Raji (cell line): ENCODE results near the gene FERMT2.

ENCODE experiments used
- POLR2A ChIP-seq: IDR thresholded peaks from 2 replicates; pipeline ENCODE4 v1.6.1; 2011; ENCODE audit warnings: low read depth, low read length, control low read depth; ENCODE audit not compliant: insufficient read depth

FERMT2 gene

DNA sequence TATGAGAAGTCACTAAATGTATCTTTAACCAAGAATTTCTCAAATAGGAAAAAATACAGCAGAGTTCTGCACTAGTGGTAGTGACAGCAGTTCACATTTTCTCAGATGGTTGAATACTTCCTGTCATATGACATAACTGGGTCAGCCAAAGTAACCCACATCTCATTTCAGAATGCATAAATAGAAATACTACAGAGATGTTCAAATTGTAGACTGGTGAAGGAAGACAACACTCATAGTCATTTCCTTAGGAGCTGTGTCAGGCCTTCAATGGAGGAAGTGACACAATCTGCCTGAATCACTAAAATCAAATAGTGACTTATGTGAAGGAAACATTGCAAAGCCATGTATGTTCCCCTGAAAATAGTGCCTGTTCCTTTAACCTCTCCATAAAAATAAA lies 32.4 kb downstream of the FERMT2 start:
- TF ChIP-seq POLR2A, result no peak

DNA sequence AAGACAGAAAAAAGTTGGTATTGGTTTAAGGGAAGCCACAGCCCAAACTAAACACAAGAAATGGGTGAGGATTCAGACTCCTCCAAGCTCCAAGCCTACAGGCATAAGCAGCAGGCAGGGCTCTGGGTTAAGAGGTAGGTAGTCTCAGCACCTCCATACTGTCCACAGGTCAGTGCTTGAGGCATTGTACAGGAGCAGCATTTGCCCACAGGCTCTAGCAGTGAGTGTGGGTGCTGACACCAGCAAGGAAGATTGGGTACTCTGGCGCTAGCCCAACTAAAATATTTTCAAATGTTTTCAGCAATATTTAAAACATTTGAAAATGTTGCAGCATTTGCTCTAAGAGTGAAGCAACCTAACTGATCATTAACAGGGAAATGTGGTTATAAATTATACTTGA lies 33.1 kb downstream of the FERMT2 start:
- TF ChIP-seq POLR2A, result no peak

DNA sequence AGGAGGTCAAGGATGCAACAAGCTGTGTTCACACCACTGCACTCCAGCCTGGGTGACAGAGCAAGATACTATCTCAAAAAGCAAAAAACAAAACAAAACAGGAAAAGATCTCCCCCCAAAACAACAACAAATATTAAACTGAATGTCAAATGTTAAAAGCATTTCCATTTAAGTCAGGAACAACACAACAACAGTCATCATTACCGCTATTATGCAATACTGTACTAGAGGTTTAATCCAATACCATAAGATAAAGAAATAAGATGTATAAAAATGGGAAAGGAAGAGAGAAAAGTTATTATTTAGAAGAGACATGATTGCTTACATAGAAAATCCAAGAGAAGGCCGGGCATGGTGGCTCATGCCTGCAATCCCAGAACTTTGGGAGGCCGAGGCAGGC lies 36.6 kb downstream of the FERMT2 start:
- TF ChIP-seq POLR2A, result no peak

DNA sequence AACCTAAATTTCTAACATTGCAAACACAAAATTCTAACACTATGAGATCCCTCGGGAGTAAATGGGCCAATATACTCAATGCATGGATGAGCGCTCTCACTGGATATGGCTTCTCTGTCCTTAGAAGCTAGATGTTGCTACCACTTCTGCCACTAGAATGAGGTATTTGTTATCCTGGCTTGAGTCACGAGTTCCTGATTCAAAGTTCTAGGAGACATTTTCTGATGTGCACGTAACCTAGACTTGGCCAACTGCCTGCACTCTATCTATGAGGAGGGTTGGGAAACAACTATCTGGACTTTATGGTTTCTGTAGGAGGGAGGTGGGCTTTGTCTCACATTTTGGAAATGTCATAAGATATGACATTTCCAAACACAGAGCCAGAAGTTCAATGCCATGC lies 37.6 kb downstream of the FERMT2 start:
- no peak for TF ChIP-seq POLR2A

DNA sequence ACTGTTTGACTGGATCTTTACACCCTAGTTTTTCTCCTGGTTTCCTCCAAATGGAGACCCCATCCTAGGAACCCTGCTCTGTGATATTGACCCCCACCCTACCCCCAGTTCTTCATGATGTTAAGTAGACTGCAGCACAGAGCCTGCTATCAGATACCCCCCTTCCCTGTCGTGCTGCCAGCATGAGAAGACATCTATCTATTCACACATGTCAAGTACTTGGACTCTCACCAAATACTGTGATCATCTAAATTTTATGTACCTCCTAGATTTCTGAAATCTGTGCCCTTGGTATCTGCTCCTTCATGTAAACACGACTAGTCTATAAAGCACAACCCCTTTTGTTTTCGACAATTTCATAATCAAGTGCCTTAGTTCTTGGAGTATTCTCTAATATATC lies 38.9 kb downstream of the FERMT2 start:
- no peak for TF ChIP-seq POLR2A

DNA sequence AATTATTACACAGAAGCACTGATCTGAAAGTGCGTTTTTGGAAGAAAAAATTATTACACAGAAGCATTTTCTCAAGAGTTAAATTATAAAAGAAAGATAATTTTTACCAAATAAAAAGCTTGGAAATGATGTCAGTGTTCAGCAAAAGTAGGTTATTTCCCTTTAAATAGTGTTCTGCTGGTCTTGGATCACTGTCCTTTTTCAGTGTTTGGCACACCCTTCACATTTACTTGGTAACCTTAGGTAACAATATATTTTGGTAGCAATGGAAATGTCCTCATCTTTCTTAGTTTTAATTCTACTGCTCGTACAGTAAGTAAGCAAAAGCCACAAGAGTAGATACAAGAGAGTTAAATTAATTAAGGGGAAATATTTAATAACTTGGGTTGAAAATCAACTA lies 40.3 kb downstream of the FERMT2 start:
- no peak for TF ChIP-seq POLR2A

DNA sequence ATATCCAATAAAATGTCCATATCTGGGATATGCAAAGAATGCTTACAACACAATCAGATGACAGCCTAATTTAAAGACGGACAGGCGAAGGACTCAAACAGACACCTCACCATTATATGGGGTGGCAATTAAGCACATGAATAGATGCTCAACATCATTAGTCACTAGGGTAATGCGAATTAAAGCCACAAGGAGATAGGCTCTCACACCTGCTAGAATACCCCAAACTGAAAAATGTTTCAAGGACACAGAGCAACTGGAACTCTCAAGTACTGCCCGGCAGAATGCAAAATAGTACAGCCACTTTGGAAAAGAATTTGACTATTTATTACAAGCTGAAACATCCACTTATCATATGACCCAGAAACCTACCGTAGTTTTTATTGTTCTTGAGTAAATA lies 42.9 kb downstream of the FERMT2 start:
- TF ChIP-seq POLR2A, result no peak

DNA sequence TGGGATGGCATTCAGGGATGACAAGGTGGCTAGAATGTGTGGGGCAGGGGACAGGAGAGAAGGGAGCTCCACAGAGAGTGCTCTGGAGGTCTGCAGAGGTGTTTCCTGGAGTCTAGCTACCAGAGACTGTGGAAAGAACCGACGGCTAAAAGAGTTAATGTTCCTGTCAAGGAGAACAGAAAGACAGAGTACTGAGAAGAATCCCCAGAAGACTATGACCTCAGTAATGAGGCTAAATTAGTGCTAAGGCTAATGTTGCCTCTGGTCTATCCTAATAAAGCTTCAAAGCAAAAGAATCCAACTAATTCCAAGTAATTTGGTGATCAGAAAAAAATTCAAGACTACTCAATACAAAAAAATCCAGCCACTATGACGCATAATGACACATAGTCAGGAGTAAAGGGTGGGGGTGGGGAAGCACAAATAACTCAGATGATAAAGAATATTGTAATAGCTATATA lies 44.7 kb downstream of the FERMT2 start:
- no peak for TF ChIP-seq POLR2A

DNA sequence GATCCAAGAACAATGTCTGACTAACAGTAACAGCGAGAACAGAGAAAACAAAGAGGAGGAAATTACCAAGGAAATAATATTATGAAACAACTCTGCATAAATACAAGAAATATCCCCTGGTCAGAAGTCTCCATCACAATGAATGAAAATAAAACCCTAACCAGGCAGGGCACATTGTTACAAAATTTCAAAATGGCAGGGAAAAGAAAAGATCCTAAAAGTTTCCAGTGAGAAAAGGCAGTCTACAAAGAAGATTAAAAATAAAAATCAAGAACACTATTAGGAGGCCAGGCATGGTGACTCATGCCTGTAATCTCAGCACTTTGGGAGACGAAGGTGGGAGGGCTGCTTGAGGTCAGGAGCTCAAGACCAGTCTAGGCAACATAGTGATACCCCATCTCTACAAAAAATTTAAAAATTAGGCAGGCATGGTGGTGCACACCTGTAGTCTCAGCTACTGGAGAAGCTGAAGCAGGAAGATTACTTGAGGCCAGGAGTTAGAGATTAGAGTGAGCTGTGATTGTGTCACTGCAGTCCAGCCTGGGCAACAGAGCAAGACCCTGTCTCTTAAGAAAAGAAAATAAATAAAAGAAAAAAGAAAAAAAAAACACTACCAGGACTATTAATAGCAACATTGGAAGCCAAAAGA lies 47.8 kb downstream of the FERMT2 start:
- TF ChIP-seq POLR2A, result no peak

DNA sequence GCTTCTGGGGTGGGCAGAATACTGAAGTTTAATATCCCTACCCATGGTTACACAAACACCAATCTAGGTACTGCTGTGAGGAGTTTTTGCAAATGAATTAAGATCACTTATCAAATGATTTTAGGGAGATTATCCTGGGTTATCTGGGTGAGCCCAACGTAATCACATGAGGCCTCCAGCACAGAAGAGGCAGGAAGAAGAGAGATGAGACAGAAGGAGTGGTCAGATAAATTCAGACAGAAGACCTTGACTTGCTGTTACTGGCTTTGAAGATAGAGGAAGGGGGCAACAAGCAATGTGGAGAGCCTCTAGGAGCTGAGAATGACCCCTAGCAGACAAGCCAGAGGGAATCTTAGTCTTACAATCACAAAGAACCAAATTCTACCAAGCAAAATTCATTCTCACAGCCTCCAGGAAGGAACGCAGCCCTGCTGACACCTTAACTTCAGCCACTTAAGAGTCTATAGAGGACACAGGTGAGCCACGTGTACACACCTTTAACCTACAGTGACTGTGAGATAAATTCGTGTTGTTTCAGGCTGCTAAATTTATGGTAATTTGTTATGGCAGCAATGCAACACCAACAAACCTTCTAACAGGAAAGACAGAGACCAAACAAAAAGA lies 49.4 kb downstream of the FERMT2 start:
- no peak for TF ChIP-seq POLR2A

DNA sequence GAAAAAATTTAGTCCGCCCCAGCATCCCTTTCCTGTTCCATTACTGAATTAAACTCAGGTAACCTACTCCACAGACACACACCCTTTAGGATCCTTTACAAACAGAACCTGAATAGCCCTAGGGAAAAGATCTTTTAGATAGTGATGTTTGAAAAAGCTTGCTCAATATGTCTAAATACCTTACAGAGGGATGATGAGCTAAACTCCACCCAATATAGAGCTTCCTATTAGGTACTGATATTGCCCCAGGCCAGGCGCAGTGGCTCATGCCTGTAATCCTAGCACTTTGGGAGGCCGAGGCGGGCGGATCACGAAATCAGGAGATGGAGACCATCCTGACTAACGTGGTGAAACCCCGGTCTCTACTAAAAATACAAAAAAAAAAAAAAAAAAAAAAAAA lies 50.1 kb downstream of the FERMT2 start:
- TF ChIP-seq POLR2A, result no peak

DNA sequence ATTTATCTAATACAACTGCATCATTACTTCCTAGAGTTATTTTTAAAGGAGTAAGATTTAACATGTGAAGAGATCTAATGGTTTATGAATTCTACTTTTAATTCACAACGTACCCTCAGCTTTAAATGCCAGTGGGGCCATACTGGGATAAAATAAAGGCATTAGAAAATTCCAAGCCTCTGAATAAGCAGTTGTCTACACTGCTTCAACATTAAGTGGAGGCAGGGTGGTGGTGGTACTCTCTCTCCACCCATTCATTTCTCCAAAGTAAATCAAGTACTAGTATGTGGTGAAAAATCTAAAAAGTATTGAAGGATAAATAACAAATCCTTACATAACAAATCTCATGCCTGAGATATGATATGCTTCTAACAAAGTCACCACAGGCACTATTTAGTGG lies 52.4 kb downstream of the FERMT2 start:
- TF ChIP-seq POLR2A, result no peak

DNA sequence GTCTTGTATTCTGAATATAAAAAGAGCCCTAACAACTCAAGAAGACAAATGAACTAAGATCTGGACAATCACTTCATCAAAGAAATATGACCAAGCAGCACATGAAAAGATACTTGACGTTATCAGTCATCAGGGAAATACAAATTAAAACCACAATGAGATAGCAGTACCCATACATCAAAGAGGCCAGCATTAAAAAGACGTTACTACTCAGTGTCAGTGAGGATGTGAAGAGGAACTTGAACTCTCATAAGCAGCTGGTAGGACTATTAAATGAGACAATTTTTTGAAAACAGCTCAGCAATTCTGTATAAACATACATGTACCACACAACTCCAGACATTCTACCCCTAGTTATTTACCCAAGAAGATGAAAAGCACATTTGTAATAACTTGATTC lies 55.9 kb downstream of the FERMT2 start:
- no peak for TF ChIP-seq POLR2A

DNA sequence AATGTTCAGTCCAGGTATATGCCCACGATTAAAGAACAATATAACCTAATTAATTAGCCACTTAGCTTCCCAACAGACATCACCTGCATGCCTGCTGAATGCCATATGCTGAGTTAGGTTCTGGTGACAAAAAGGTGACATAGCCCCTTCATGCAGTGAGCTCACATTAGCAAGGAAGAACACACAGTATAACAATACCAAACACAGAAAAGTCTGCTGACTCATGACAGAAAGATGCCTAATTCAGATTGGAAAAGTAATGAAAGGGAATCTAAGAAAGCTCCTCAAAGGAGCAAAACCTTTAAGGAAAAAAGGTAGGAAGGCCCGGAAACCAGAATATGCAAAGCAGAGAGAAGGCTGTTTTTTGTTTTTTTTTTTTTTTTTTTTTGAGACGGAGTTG lies 59.0 kb downstream of the FERMT2 start:
- no peak for TF ChIP-seq POLR2A

DNA sequence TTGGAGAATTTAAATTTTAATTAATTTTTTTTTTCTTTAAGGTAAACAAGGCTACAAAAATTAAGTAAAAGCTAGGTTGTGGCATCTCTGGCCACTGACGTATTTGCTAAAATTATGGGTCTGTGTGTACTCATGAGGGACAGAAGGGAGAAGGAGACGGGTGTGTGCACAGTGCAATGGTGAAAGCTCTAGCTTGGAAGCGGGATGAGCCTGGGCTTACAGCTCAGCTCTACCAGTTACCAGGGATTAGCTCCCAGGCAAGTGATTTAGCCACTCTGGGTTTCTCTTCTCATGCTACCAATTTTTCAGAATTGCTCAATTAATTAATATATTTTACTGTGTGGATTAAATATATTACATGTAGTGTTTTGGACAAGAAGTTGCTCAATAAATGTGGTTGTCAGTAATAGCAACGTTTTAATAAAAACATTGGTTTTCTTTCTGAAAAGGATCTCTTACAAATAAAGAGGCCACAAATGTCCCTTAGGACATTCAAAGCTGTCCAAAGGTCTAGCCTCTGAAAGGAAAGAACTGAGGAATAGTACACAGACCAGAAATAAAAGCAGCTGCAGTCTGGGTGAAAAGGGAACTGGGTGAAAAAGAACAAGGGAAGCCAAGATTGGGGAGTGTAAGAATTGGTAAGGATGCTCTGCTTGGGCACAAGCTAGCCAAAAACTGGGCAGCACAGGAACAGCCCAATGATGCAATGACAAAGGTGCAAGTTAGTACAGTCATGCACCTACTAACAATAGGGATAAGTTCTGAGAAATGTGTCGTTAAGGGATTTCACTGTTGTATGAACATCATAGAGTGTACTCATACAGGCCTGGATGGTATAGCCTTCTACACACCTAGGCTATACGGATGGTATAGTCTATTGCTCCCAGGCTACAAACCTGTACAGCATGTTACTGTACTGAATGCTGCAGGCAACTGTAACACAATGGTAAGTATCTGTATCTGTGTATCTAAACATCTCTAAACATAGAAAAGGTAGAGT lies 61.7 kb downstream of the FERMT2 start:
- no peak for TF ChIP-seq POLR2A

DNA sequence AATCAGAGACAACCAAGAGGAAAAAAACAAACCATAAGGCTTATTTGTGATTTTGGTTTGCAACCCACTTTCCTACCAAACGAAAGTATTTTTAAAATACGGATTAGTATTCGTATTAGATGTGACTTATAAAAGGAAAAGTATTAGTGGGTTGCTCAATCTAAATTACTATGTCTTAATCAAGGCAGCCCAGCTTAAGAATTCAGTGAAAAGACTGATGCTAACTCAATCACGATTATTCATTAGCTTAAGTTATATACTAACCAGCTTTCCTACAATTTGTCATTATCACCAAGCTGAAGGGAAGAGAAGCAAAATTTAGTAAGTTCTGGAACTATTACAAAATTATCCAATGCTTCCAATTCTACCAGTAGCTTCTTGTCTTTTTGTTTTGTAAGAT lies 62.7 kb downstream of the FERMT2 start:
- TF ChIP-seq POLR2A, result no peak
